Measurements from ENCODE around the gene OAS1. TPM values are rescaled to one million over a fixed set of nuclear protein-coding genes. Genes with fewer than 3 reads are reported as not detected.
A peak's percentile ranks its signal among the peaks of the same experiment; 100 is the strongest.

Gene OAS1
- total RNA-seq, 2 donors from 2014 or later = 15.6 to 20.9 TPM

DNA sequence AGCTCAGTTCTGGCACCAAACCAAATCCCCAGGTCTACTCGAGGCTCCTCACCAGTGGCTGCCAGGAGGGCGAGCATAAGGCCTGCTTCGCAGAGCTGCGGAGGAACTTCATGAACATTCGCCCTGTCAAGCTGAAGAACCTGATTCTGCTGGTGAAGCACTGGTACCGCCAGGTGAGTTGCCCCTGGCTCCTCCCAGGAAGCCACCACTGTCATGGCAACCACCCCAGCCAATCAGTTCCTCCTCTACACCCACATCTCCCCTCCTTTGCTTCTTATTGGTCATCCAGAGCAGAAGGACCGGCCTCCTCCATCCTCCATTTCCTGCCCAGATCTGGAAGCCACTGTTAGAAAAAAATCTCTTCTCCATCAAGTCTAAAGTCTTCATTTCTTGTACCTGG lies 54.3 kb downstream of the OAS1 start:
- H3K27ac Mint-ChIP-seq = peak overlapping the region; percentile 3

DNA sequence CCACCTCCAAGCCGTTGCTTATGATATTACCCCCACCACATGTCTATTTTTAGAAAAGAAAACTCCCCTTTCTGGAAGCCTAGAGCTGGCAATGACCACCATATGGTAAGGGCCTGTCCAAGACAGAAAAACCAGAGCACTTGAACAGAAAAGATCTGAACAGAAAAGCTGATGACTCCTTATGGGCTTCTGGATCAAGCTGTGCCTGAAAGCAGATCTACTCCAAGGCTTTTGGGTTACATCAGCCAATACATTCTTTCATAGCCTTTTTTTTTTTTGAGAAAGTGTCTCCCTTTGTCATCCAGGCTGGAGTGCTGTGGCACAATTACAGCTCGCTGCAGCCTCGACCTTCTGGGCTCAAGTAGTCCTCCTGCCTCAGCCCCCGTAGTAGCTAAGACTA lies 54.8 kb downstream of the OAS1 start:
- H3K9me3 Mint-ChIP-seq = no peaks in the 10 kb centered on the region
- no peaks in the 10 kb centered on the region for H3K27me3 Mint-ChIP-seq
- peak overlapping the region; percentile 3 for H3K27ac Mint-ChIP-seq
- no peak for ATAC-seq (replicated peaks)
- peaks cover 17% of the 10 kb centered on the region for H3K4me1 Mint-ChIP-seq
- peaks cover 85% of the 10 kb centered on the region for H3K36me3 Mint-ChIP-seq (ENCODE audit: low read depth)
- H3K4me3 Mint-ChIP-seq = no peak overlapping the region

More for the DNA sequence above, 54.3 kb downstream of the OAS1 start:
- H3K4me1 Mint-ChIP-seq = peaks cover 21% of the 10 kb centered on the region
- no peaks in the 10 kb centered on the region for H3K27me3 Mint-ChIP-seq
- no peaks in the 10 kb centered on the region for H3K9me3 Mint-ChIP-seq
- ATAC-seq (replicated peaks) = peak; percentile 57
- peaks cover 85% of the 10 kb centered on the region for H3K36me3 Mint-ChIP-seq (ENCODE audit: low read depth)
- no peak overlapping the region for H3K4me3 Mint-ChIP-seq

DNA sequence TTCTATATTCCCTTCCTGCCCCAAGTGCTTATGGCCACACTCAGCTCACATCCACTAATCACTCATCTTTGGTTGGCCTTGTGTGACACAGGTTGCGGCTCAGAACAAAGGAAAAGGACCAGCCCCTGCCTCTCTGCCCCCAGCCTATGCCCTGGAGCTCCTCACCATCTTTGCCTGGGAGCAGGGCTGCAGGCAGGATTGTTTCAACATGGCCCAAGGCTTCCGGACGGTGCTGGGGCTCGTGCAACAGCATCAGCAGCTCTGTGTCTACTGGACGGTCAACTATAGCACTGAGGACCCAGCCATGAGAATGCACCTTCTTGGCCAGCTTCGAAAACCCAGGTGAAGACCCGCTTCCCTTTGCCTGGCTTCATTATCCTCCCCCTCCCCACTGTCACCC lies 55.8 kb downstream of the OAS1 start:
- Mint-ChIP-seq H3K36me3 (ENCODE audit: low read depth) (peaks cover 79% of the 10 kb centered on the region), H3K27me3 (no peaks in the 10 kb centered on the region), H3K27ac (peak overlapping the region; percentile 55), H3K4me1 (peaks cover 10% of the 10 kb centered on the region), H3K4me3 (no peak overlapping the region), H3K9me3 (no peaks in the 10 kb centered on the region)
- ATAC-seq (replicated peaks) = no peak

DNA sequence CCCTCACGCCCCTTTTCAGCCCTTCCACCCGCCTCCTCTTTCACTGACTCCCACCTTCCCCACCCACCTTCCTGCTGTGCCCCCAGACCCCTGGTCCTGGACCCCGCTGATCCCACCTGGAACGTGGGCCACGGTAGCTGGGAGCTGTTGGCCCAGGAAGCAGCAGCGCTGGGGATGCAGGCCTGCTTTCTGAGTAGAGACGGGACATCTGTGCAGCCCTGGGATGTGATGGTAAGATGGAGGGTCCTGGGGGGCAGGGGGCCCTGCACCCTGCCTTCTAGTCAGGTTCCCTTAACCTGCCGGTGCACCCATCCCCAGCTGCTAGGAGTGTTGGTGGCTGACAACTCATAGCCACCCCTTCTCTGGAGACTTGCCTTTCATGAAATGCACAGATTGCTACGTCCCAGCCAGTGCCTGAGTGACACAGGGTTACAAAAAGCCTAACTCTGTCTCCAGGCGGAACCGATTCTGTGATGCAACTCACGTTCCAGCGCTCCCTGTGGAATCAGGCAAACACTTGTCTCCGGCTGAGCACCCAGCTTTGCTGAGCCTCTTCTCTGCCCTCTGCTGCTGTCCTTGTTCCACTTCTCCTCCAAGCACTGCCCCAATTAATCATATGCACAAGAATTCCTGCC lies 56.6 kb downstream of the OAS1 start:
- no peaks in the 10 kb centered on the region for H3K9me3 Mint-ChIP-seq
- H3K4me3 Mint-ChIP-seq = no peak overlapping the region
- no peak for ATAC-seq (replicated peaks)
- H3K36me3 Mint-ChIP-seq (ENCODE audit: low read depth) = peaks cover 78% of the 10 kb centered on the region
- peak overlapping the region; percentile 16 for H3K27ac Mint-ChIP-seq
- peaks cover 10% of the 10 kb centered on the region for H3K4me1 Mint-ChIP-seq
- H3K27me3 Mint-ChIP-seq = no peaks in the 10 kb centered on the region

DNA sequence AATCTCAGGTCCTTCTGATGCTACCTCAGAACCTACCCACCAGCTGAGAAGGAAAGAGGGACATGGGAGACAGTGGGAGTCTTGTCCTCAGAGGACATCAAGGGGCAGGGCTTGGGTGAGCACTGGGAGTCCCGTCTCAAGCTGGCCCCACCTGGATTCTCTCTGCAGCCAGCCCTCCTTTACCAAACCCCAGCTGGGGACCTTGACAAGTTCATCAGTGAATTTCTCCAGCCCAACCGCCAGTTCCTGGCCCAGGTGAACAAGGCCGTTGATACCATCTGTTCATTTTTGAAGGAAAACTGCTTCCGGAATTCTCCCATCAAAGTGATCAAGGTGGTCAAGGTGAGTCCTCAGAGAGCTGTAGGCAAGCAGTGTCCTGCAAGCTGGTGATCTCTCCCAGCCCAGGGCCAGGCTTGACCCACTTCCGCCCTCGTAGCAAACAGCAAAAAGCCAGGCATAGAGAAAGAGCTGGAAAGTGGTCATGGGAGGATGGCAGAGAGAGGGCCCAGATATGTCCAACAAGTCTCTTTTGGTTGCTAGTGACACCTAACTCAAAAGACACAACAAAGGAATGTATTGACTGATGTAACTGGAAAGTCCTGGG lies 57.4 kb downstream of the OAS1 start:
- no peak for ATAC-seq (replicated peaks)
- Mint-ChIP-seq H3K27ac (peak overlapping the region; percentile 16), H3K27me3 (no peaks in the 10 kb centered on the region), H3K4me1 (peaks cover 10% of the 10 kb centered on the region), H3K4me3 (no peak overlapping the region), H3K36me3 (ENCODE audit: low read depth) (peaks cover 81% of the 10 kb centered on the region), H3K9me3 (no peaks in the 10 kb centered on the region)

DNA sequence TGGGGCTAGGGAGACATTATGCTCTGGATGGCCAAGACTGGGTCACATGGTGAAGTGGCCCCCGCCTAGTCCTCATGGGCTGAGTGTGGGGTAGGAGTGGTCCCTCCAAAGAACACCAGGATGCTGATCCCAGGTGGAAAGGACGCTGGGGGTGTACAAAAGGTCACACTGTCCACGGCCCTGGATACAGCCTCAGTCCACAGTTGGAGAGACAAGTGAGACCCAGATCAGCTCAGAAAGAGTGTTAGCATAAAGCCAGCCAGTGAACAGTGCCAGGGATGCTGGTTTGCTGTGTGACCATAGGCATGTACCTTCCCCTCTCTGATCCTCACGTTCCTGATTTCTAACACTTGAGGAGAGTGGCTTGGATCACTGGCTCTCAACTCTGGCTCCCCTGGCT lies 58.2 kb downstream of the OAS1 start:
- Mint-ChIP-seq H3K9me3 (no peaks in the 10 kb centered on the region), H3K4me3 (no peak overlapping the region), H3K36me3 (ENCODE audit: low read depth) (peaks cover 79% of the 10 kb centered on the region), H3K4me1 (peaks cover 4% of the 10 kb centered on the region), H3K27ac (no peak overlapping the region), H3K27me3 (no peaks in the 10 kb centered on the region)
- ATAC-seq (replicated peaks) = no peak

DNA sequence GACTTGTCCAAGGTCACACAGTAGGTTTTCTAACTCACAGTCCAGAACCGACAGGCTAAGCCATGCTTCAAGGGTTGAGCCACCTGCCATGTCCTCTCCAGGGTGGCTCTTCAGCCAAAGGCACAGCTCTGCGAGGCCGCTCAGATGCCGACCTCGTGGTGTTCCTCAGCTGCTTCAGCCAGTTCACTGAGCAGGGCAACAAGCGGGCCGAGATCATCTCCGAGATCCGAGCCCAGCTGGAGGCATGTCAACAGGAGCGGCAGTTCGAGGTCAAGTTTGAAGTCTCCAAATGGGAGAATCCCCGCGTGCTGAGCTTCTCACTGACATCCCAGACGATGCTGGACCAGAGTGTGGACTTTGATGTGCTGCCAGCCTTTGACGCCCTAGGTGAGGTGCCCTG lies 58.9 kb downstream of the OAS1 start:
- Mint-ChIP-seq H3K4me3 (no peak overlapping the region), H3K36me3 (ENCODE audit: low read depth) (peaks cover 77% of the 10 kb centered on the region), H3K27me3 (no peaks in the 10 kb centered on the region), H3K27ac (no peak overlapping the region), H3K4me1 (peaks cover 4% of the 10 kb centered on the region), H3K9me3 (no peaks in the 10 kb centered on the region)
- no peak for ATAC-seq (replicated peaks)

DNA sequence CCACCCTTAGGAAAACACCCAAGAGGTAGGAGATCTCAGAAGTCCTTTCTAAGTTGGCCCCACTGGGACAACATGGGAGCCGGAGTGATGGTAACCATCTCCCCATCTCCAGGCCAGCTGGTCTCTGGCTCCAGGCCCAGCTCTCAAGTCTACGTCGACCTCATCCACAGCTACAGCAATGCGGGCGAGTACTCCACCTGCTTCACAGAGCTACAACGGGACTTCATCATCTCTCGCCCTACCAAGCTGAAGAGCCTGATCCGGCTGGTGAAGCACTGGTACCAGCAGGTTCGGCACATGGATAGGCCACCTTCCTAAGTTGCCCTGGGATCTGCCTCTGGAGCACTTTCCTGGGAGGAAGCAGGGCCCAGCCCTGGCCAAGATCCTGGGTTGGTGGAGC lies 60.5 kb downstream of the OAS1 start:
- H3K9me3 Mint-ChIP-seq = no peaks in the 10 kb centered on the region
- no peak overlapping the region for H3K4me3 Mint-ChIP-seq
- no peaks in the 10 kb centered on the region for H3K4me1 Mint-ChIP-seq
- H3K36me3 Mint-ChIP-seq (ENCODE audit: low read depth) = peaks cover 60% of the 10 kb centered on the region
- H3K27ac Mint-ChIP-seq = no peak overlapping the region
- H3K27me3 Mint-ChIP-seq = no peaks in the 10 kb centered on the region
- no peak for ATAC-seq (replicated peaks)

DNA sequence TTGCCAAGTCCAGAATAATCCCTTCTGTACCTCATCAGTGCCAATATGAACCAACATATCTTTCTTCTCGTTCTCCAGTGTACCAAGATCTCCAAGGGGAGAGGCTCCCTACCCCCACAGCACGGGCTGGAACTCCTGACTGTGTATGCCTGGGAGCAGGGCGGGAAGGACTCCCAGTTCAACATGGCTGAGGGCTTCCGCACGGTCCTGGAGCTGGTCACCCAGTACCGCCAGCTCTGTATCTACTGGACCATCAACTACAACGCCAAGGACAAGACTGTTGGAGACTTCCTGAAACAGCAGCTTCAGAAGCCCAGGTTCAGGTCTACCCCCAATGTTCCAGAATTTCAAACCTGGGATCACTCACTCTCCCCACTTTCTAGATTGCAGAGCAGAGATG lies 61.1 kb downstream of the OAS1 start:
- H3K4me1 Mint-ChIP-seq = no peaks in the 10 kb centered on the region
- no peak overlapping the region for H3K27ac Mint-ChIP-seq
- H3K27me3 Mint-ChIP-seq = no peaks in the 10 kb centered on the region
- no peak for ATAC-seq (replicated peaks)
- H3K4me3 Mint-ChIP-seq = no peak overlapping the region
- H3K36me3 Mint-ChIP-seq (ENCODE audit: low read depth) = peaks cover 55% of the 10 kb centered on the region
- H3K9me3 Mint-ChIP-seq = no peaks in the 10 kb centered on the region

Other genes starting within 250 kb of the OAS1 start
- gene RPH3A, start 115.2 kb upstream of the OAS1 start, total RNA-seq = not detected
- gene OAS3, start 31.5 kb downstream of the OAS1 start, total RNA-seq = 10 to 100 TPM; 17.4 to 41.7 TPM
- gene OAS2, start 71.6 kb downstream of the OAS1 start, total RNA-seq = 10 to 100 TPM; 44.6 to 64.8 TPM
- 10 to 100 TPM; 13.2 to 17.4 TPM for gene DTX1, start 149.8 kb downstream of the OAS1 start, total RNA-seq
- gene RASAL1, start 228.8 kb downstream of the OAS1 start, total RNA-seq = 10 to 100 TPM in 1 of 2 donors, 1 to 10 TPM in 1; 1.0 to 21.3 TPM
- gene CFAP73, start 242.8 kb downstream of the OAS1 start, total RNA-seq = 1 to 10 TPM in 1 of 2 donors, under 1 TPM in 1; 0.32 to 1.2 TPM

Measured in activated T-helper 17 cell treated with anti-CD3 and anti-CD28 coated beads, Interleukin-2, amount 50 U/mL, for 72 hours (primary cell).